GM21576 (cell line): Measurements from ENCODE around the gene EEFSEC.

Experiments
- ATAC-seq: cut with Tn5 transposase; IDR thresholded peaks from one replicate; pipeline ENCODE4 v1.9.1; 2021; ENCODE audit warnings: mild to moderate bottlenecking, moderate library complexity; ENCODE audit not compliant: unreplicated experiment

Gene EEFSEC

DNA sequence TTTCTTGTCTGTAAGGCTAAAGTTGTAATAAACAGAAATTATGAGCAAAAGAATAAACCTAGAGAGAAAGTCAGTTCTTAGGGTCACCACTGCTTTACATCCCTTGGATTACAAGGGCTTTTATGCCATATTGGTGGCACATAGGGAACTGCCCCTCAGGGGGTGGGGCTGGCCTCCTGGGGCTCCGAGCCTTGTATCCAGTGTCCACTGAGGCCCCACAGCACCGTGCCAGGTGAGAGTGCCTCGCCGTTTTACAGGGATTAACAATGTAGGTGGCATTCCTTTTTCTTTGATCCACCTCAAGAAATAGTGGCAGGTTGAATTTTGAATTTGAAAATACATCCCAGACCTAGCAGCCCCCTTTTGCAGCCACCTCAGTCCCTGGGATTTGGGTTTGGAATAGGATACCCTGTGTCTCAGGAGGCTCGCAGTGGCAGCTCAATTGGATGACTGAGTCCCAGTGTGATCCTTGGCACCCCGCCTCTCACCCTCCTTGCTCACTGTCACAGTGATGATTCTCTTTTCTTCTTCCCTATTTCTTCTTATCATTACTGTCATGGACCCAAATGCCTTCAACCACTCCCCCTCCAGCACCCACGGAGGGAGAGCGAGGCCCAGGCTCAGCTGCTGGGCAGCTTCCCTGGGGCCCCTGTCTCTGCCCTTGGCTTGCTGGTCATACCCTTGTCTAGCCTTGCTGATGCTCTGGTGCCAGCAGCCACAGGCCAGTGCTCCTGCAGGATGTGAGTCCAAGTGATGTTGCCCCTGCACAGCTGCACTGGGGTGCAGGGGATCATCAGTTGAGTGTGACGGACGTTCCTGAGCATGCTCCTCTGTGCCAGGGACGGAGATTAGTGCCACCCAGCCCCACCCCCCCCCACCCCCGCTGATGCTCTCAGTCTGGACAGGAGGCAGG is 175.5 kb downstream of the EEFSEC start:
- no peak for ATAC-seq

DNA sequence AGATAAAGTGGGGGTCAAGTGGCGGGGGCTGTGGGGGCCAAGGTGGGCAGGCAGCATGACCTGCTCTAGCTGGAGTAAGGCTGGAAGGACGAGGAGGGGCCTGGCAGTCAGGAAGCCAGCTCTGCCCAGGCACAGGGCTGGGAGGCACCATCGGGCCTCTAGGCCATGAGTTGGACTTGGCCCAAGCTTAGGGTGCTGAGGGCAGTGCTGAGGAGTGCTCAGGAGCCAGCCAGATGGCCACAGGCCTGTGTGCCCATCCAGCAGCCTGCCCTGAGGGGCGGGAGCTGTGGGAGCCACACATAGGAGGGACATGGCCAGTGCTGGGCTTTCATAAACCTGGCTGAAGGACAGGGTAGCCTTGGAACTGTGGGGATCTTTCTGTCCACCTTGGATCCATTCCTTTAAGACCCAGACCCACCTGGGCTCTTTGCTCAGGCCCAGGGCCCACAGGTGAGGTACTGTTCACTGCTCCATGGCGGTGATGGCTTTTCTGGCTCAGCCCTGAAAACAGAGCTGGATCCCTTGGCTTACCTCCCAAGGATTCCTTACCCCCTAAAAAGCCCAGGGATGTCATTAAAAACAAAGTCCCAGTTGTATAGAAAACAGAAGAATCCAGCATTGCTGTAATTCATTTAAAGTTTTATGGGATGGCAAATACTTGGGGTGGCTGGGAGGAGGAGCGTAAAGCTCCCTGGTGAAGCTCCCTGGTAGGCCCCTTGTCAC is 176.4 kb downstream of the EEFSEC start:
- ATAC-seq: no peak

DNA sequence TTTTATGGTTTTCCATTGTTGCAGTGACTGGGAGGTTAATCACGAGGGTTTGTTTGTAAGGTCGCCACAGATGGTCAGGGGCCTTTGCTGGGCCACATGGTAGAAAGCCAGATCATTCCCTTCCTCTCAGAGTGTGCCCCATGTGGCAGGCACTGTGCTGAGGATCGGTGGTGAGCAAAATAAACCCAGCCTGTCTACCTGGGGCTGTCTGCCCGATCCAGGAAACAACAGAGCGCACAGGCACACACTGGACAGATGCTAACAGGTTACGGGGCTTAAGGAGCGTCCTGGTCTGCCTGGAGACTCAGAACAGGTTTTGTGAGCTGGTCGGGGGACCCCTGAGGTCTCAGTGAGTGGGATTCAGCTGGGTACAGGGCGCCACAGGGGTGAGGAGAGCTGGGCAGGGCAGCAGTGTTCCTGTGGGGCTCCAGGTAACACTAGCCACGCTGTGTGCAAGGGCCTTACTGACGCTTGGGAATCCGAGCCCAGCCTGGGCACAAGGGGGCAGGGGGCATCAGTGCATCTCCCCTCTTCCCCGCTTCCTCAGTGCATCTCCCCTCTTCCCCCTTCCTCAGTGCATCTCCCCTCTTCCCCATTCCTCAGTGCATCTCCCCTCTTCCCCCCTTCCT is 177.0 kb downstream of the EEFSEC start:
- no peak for ATAC-seq

DNA sequence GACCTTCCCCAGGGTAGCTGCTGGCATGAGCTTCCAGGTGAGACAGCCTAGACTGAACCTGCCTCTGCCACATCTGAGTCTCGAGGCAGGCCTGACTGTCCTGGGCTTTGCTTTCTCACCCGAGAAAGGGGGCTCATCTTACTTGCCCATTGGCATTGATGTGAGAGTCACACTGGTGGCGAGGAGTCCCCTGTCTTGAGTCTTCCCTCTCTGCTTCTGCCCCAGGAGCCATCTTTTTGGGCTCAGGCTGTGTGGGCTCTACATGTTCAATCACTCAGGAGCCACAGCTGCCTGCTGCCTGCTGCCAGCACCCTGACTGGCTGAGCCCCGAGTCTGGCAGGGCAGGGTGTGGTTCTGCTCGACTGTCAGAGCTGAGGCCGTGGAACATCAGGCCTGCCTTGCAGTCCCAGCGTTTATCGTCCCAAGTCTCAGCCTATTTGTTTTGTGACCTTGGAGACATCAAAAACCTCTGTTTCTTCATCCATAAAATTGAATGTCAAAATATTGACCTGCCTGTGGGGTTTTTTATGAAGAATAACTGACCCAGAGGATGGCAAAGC is 180.9 kb downstream of the EEFSEC start:
- ATAC-seq: no peak

DNA sequence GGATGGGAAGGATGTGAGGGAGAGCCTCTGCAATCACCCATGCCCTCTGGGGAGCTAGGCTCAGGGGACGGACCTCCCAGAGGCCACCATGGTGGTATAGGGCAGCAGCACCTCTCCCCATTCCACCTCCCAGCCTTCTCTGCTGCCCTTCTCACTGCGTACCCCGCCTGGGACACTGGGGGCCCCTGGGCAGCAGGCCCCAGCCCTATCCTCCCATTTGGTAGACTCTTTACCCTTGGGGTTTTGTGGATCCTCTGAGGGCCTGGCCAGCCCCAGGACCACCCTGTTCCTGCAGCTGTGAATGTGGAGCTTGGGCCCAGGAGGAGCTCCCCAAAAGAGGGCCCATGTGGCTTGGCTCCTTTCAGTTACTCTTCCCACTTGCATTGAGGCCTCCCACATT is 181.5 kb downstream of the EEFSEC start:
- no peak for ATAC-seq

DNA sequence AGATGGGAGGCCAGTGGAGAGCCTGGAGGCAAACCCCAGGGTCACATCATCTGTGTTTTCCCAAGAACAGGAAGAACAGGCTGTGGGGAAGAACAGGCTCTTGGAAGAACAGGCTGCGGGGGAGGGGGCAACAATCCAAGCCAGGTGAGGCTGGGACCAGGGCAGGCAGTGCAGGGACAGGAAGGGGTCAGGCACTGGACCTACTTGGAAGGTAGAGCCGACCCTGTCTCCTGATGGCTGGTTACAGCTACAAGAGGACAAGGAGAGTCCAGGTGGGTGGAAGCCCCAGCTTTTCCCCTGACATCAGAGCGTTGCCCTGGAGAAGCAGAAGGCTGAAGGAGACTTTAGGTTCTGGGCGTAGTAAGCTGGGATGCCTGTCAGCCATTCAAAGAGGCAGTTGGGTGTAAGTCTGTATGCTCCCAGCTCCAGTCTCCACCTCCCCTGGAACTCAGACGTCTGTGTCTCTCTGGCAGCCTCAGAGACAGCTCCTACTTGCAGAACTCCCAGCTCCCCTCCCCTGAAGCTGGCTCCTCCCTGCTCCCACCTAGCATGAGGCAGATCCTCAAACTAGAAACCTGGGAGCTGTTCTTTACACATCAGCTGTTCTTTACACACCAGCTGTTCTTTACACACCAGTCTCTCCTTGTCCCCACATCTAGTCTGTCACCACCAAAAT is 182.5 kb downstream of the EEFSEC start:
- no peak for ATAC-seq

DNA sequence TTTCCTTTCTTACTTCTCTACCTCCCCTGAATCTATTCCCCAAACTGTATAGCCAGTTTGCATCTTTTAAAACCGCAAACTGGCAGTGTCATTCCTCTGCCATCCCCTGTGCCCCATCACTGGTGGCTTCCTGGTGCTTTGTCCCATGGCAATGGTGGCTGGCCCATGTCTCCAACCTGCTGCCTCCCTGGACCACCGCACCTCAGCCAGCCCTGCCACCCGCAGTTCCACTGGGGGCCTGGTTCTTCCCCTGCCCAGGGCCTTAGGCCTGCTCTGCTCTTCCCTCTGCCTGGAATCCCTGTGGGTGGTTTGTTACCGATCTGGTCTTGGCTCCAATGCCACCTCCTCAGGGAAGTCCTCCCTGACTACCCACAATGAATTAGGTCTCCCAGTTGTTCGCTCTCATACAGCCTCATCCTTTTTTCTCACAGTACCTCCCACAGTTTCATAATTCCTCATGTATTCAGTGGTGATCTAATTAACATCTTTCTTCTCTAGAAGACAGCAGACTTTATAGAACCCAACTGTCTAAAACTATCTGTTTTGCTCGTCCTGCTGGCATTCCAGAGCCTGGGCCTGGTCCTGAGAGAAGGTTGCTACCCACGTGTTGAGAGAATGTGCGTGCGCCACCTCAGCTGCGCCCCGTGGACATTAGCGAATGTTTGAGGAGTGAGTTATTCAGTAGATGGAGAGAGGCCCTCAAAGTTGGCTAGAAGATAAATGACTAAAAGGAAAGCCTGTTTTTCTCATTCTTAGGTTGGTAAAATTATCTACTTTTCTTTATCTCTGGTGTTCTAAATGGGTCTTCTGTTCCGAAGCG is 183.3 kb downstream of the EEFSEC start:
- ATAC-seq: no peak

DNA sequence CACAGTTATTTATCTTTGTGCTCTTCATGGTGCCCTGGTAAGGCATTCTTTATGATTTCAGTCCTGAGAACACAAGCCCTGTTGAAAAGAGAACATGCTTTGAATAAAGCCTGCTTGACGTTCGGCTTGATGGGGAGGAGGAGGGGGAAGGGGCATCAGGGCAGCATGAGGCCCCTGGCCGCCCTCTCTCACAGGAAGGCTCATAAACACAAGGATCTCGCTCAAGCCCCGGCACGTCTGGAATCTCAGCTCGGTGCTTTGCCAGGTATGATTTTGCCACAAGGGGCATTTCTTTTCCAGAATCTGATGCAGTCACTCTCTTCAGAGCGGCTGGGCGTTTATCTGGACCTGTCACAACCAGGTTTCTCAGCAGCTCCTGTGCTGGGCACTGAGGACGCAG is 184.0 kb downstream of the EEFSEC start:
- no peak for ATAC-seq

DNA sequence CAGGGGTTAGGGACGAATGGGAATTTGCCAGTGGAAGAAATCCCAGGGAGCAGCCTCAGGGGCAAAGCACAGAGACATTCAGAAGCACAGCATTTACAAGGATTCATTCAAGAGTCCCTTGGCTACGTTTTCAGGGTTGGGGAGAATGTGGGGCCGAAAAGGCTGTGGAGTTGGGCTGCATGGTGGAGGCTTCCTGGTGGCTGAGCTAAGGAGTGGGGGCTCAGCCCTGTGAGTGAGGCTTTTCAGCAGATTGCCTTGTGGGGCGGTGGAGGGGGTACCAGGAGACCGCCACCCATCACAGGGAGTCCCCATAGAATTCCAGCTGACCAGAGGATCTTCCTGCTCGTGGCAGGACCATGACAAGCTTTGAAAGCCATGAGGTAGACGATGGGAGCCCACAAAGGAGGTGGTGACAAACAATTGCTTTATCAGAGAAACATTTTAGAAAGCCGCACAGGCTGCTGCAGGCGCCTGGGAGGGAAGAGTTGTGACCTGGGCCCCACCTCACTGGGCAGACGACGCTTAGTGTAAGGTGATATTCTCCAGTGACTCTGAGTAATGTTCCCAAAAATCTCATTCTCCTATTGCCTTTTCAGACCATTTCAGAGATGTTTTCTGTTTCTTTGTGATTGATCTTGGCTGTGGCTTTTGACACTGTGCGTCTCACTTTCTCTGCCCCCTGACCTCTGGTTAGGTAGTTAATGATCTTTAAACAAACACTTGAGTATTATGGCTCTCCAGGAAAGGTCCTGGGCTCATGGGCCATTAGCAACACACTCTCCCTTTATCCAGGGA is 185.5 kb downstream of the EEFSEC start:
- no peak for ATAC-seq

DNA sequence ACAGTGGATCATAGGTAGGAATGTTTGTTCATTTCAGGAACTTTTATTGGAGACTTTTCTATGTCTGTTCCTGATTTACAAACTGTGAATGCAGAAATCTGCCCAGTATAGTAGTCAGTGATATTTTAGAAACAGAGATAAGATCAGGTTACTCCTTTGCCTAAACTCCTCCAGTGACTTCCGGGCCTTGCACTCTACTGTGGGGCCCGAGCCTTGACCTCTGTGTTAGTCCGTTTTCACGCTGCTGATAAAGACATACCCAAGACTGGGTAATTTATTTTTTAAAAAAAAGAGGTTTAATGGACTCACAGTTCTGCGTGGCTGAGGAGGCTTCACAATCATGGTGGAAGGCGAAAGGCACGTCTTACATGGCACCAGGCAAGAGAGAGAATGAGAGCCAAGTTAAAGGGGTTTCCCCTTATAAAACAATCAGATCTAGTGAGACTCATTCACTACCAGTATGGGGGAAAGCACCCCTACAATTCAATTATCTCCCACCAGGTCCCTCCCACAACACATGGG is 186.3 kb downstream of the EEFSEC start:
- ATAC-seq: no peak

DNA sequence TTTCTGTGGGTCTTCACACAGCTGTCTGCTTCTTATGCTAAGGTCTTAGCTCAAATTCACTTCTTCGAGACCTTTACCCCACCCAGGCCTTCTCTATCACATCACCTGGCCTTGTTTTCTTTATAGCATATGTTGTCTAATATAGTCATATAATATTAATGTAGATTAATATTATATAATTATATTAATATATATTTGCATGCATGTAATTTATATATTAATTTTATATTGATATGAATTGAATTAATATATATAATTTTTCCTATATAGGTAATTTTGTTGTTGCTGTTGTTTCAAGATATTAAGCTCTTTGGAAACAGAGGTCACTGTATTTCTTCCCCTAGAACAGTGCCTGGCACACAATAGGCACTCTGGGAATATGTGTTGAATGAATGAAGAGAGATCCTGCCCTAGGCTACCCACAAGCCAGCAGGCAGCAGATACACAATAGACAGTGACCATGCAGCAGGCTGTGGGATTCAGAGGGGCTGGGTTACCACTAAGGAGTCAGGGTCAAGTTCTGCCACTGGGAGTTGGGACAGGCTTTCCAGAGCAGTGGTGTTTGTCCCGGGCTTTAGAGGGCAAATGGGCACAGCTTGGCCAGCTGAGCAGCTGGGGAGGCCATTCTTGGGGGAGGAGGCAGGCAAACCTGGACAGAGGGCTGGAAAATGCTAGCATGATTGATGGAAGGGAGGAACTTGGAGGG is 187.1 kb downstream of the EEFSEC start:
- no peak for ATAC-seq

DNA sequence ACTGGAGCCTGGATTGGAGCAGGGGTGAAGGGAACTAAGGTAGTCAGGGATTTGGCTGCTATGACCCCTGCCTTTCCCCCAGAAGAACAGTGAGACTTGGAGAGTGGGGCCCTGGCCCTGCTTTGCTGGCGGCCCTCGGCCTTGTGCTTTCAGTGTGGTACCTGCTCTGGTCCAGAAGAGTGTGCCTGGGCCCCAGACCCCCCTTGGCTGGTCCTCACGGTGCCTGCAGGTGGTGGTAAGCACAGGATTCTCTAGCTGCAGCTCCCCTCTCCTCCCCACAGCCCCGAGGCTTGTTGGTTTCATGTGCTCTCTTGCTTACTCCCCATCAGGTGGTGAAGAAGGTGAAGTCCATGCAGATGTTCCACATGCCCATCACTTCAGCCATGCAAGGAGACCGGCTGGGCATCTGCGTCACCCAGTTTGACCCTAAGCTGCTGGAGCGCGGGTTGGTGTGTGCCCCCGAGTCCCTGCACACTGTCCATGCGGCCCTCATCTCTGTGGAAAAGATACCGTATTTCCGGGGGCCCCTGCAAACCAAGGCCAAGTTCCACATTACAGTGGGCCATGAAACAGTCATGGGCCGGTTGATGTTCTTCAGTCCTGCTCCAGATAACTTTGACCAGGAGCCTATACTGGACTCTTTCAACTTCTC is 187.7 kb downstream of the EEFSEC start:
- ATAC-seq: no peak

DNA sequence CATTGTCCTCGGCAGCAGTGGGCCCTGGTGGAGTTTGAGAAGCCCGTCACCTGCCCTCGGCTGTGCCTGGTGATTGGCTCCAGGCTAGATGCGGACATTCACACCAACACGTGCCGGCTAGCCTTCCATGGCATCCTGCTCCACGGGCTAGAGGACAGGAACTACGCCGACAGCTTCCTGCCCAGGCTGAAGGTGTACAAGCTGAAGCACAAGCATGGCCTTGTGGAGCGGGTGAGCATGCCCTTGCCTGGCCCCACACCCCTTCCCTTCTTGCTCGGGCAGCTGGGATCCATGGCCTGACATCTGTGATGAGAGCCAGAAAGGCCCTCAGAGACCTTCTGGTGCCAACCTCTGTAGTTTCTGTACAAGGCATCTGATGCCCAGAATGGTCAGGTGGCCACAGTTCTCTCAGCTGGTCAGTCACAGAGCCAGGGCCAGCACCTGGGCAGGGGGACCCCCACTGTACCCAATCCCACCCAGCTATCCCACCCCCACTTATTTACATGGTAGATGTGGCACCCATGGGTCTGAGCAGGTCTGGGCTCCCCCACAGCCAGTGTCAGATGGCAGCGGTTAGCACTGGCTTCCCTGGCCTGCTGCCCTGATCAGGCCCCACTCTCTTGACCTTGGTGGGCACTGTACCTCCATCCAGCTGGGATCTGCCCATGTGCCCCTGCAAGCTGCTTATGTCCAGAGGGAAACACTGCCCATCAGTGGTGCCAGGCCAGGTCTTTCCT is 188.5 kb downstream of the EEFSEC start:
- ATAC-seq: no peak

DNA sequence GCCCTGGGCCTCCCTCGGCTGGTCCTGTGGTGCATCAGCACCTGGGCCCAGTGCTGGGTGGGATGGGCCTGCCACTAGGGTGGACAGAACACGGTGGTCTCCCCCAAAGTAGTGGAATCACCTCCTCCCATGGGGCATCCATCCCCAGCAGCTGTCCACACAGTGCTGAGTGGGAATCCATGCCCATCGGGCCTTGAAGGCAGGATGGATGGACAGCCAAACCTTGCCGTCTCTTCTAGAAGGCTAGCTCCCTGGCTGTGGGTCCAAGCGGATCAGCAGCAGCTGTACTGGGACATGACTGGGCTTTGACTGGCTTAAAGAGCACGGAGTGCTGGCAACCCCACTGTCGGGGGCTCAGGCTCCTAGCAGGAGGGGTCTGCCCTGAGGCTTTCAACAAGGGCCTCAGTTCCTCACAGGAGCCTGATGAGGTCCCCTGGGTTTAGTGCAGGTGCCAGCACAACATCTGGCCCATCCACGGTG is 189.5 kb downstream of the EEFSEC start:
- ATAC-seq: no peak

DNA sequence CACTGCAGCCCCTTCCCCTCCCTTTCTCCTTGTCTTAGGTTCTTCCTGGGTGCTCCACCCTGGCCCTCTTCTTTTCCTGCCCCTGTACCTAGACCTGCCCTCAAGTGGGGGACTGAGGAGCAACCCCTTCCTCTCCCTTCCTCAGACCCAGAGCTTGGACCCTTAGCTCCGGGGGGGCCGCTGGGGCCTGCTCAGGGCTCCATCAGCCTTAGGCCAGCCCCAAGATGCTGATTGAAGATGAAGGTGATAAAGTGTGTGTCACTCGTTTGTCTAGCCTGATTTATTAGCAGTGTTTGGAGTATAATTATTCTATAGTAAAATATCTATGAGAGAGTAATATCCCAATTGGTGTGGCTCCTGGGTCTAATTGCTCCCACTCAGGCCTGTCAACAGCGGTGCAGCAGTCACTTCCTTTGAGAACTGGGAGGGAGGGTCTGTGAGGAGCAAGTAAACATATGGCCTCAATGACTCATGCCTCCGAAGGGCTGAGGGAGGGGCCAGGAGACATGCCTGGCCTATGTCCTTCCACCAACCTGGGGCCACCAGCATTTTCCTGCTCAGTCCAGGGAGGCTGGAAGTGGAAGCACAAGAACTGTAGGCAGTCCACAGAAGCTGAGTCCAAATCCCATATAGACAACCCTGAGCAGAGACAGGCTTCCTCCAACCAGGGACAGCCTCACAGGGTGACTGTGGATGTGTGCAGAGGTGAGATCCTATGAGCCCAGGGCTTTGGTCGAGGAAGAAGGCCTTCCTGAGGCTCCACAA is 190.2 kb downstream of the EEFSEC start:
- ATAC-seq: no peak

DNA sequence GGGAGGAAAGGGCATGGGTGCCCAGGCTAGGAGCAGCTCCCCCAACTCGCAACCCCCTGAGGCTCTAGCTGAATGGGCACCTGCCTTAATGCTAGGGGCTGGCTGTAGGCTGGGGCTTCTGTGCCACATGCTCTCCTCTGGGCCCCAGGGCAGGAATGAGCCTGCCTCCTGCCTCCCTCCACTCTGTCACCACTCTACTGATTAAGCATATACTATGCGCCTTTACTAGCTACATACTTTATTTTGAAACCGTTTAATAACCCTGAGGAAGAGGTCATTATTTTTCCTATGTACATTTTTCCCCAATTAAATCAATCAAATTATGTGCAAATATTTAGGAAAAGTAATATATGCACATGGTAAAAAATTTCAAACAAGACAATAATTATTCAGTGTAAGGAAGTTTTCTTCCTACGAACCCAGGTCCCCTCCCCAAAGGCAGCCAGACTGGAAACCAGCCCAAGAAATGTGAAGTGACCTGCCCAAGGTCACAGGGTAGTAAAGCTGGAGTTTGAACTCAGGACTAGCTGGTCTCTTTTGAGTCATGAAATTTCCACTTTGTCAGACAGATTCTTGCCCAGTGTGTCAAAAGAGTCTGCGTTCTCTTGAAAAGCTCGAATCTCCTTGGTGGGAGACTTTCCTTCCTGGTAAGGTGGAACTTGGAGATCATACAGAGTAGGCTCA is 190.9 kb downstream of the EEFSEC start:
- ATAC-seq: no peak
